ENCODE results near the gene LMNTD2.

The LMNTD2 gene

GRCh38 chr11:534396-535209 lies 25.9 kb downstream of the LMNTD2 start:
- Histone ChIP-seq H3K9me3 (ENCODE audit: control insufficient read depth, low read depth, low read length) (no peaks in the 10 kb centered on the region), H3K4me1 (ENCODE audit: control insufficient read depth, low read depth, low read length) (no peaks in the 10 kb centered on the region), H3K4me3 (ENCODE audit: low read length) (peak overlapping the region; percentile 58), H3K36me3 (ENCODE audit: control insufficient read depth, low read depth, low read length) (no peaks in the 10 kb centered on the region), H3K27ac (ENCODE audit: low read length) (no peak overlapping the region), H3K27me3 (ENCODE audit: control insufficient read depth, insufficient read depth, low read length) (peaks cover 28% of the 10 kb centered on the region), H3K9ac (ENCODE audit: low read length) (peak overlapping the region; percentile 48)

- H3K4me1 ChIP-seq (ENCODE audit: control insufficient read depth, low read depth, low read length): no peaks in the 10 kb centered on the region
- peak overlapping the region; percentile 58 for H3K4me3 ChIP-seq (ENCODE audit: low read length)
- no peak overlapping the region for H3K27ac ChIP-seq (ENCODE audit: low read length)
- H3K9me3 ChIP-seq (ENCODE audit: control insufficient read depth, low read depth, low read length): no peaks in the 10 kb centered on the region
- H3K27me3 ChIP-seq (ENCODE audit: control insufficient read depth, insufficient read depth, low read length): peaks cover 28% of the 10 kb centered on the region
- no peak overlapping the region for H3K9ac ChIP-seq (ENCODE audit: low read length)
- no peaks in the 10 kb centered on the region for H3K36me3 ChIP-seq (ENCODE audit: control insufficient read depth, low read depth, low read length)
Observed at GRCh38 chr11:533586-534395, 26.7 kb downstream of the LMNTD2 start.

GRCh38 chr11:532986-533585 lies 27.5 kb downstream of the LMNTD2 start:
- Histone ChIP-seq H3K9ac (ENCODE audit: low read length) (no peak overlapping the region), H3K4me3 (ENCODE audit: low read length) (no peak overlapping the region), H3K36me3 (ENCODE audit: control insufficient read depth, low read depth, low read length) (no peaks in the 10 kb centered on the region), H3K4me1 (ENCODE audit: control insufficient read depth, low read depth, low read length) (no peaks in the 10 kb centered on the region), H3K27me3 (ENCODE audit: control insufficient read depth, insufficient read depth, low read length) (peaks cover 22% of the 10 kb centered on the region), H3K27ac (ENCODE audit: low read length) (no peak overlapping the region), H3K9me3 (ENCODE audit: control insufficient read depth, low read depth, low read length) (no peaks in the 10 kb centered on the region)

GRCh38 chr11:532527-532985 lies 28.0 kb downstream of the LMNTD2 start:
- no peaks in the 10 kb centered on the region for H3K9me3 ChIP-seq (ENCODE audit: control insufficient read depth, low read depth, low read length)
- H3K4me1 ChIP-seq (ENCODE audit: control insufficient read depth, low read depth, low read length): no peaks in the 10 kb centered on the region
- H3K36me3 ChIP-seq (ENCODE audit: control insufficient read depth, low read depth, low read length): no peaks in the 10 kb centered on the region
- no peak overlapping the region for H3K27ac ChIP-seq (ENCODE audit: low read length)
- H3K27me3 ChIP-seq (ENCODE audit: control insufficient read depth, insufficient read depth, low read length): peaks cover 16% of the 10 kb centered on the region
- no peak overlapping the region for H3K9ac ChIP-seq (ENCODE audit: low read length)
- no peak overlapping the region for H3K4me3 ChIP-seq (ENCODE audit: low read length)

- H3K9ac ChIP-seq (ENCODE audit: low read length): no peak overlapping the region
- no peak overlapping the region for H3K4me3 ChIP-seq (ENCODE audit: low read length)
- peaks cover 11% of the 10 kb centered on the region for H3K27me3 ChIP-seq (ENCODE audit: control insufficient read depth, insufficient read depth, low read length)
- H3K27ac ChIP-seq (ENCODE audit: low read length): no peak overlapping the region
- no peaks in the 10 kb centered on the region for H3K4me1 ChIP-seq (ENCODE audit: control insufficient read depth, low read depth, low read length)
- H3K9me3 ChIP-seq (ENCODE audit: control insufficient read depth, low read depth, low read length): no peaks in the 10 kb centered on the region
- no peaks in the 10 kb centered on the region for H3K36me3 ChIP-seq (ENCODE audit: control insufficient read depth, low read depth, low read length)
Observed at GRCh38 chr11:531919-532526, 28.5 kb downstream of the LMNTD2 start.

- Histone ChIP-seq H3K27me3 (ENCODE audit: control insufficient read depth, insufficient read depth, low read length) (peaks cover 3% of the 10 kb centered on the region), H3K27ac (ENCODE audit: low read length) (no peak overlapping the region), H3K4me3 (ENCODE audit: low read length) (no peak overlapping the region), H3K36me3 (ENCODE audit: control insufficient read depth, low read depth, low read length) (no peaks in the 10 kb centered on the region), H3K4me1 (ENCODE audit: control insufficient read depth, low read depth, low read length) (no peaks in the 10 kb centered on the region), H3K9ac (ENCODE audit: low read length) (no peak overlapping the region), H3K9me3 (ENCODE audit: control insufficient read depth, low read depth, low read length) (no peaks in the 10 kb centered on the region)
Observed at GRCh38 chr11:530960-531831, 29.3 kb downstream of the LMNTD2 start.

GRCh38 chr11:529728-530411 lies 30.7 kb downstream of the LMNTD2 start:
- H3K9ac ChIP-seq (ENCODE audit: low read length): no peak overlapping the region
- H3K36me3 ChIP-seq (ENCODE audit: control insufficient read depth, low read depth, low read length): no peaks in the 10 kb centered on the region
- no peak overlapping the region for H3K4me3 ChIP-seq (ENCODE audit: low read length)
- no peaks in the 10 kb centered on the region for H3K27me3 ChIP-seq (ENCODE audit: control insufficient read depth, insufficient read depth, low read length)
- no peak overlapping the region for H3K27ac ChIP-seq (ENCODE audit: low read length)
- H3K9me3 ChIP-seq (ENCODE audit: control insufficient read depth, low read depth, low read length): no peaks in the 10 kb centered on the region
- no peaks in the 10 kb centered on the region for H3K4me1 ChIP-seq (ENCODE audit: control insufficient read depth, low read depth, low read length)

GRCh38 chr11:528815-529727 lies 31.5 kb downstream of the LMNTD2 start:
- Histone ChIP-seq H3K4me1 (ENCODE audit: control insufficient read depth, low read depth, low read length) (no peaks in the 10 kb centered on the region), H3K9ac (ENCODE audit: low read length) (no peak overlapping the region), H3K4me3 (ENCODE audit: low read length) (no peak overlapping the region), H3K27ac (ENCODE audit: low read length) (no peak overlapping the region), H3K27me3 (ENCODE audit: control insufficient read depth, insufficient read depth, low read length) (no peaks in the 10 kb centered on the region), H3K36me3 (ENCODE audit: control insufficient read depth, low read depth, low read length) (no peaks in the 10 kb centered on the region), H3K9me3 (ENCODE audit: control insufficient read depth, low read depth, low read length) (no peaks in the 10 kb centered on the region)

GRCh38 chr11:528166-528814 lies 32.2 kb downstream of the LMNTD2 start:
- no peaks in the 10 kb centered on the region for H3K27me3 ChIP-seq (ENCODE audit: control insufficient read depth, insufficient read depth, low read length)
- H3K36me3 ChIP-seq (ENCODE audit: control insufficient read depth, low read depth, low read length): no peaks in the 10 kb centered on the region
- no peak overlapping the region for H3K27ac ChIP-seq (ENCODE audit: low read length)
- H3K9me3 ChIP-seq (ENCODE audit: control insufficient read depth, low read depth, low read length): no peaks in the 10 kb centered on the region
- no peaks in the 10 kb centered on the region for H3K4me1 ChIP-seq (ENCODE audit: control insufficient read depth, low read depth, low read length)
- H3K9ac ChIP-seq (ENCODE audit: low read length): no peak overlapping the region
- H3K4me3 ChIP-seq (ENCODE audit: low read length): no peak overlapping the region

All from iPS-18a (cell line).